Stomach (tissue), 9 donors: ENCODE results near the gene GNL3. TPM values are rescaled to one million over a fixed set of nuclear protein-coding genes. Genes with fewer than 3 reads are reported as not detected.

Experiments used
- DNase-seq, 2 donors: peaks; one replicate each; pipeline versions ENCODE4 v3.0.0 to v3.0.0-alpha.2; 2013 to 2019
- H3K27ac ChIP-seq, 5 donors: fragments of 200-600 bp in 4 of 5; sonication (generic) in 4 of 5; one replicate each; pipeline ENCODE4 v1.5.1; 2013 to 2019; ENCODE audit warnings: mild to moderate bottlenecking in 1 of 5, moderate library complexity in 1 of 5
- H3K27me3 ChIP-seq, 3 donors: fragments of 200-600 bp; sonication (generic); one replicate each; pipeline ENCODE4 v1.5.1; 2017 to 2019; ENCODE audit warnings: mixed run types in 1 of 3
- H3K36me3 ChIP-seq, 4 donors: fragments of 200-600 bp; sonication (generic); 1 replicate in 3 of 4; 2 replicates in 1 of 4; pipeline ENCODE4 v1.5.1; 2016 to 2019
- H3K4me1 ChIP-seq, 4 donors: fragments of 200-600 bp; sonication (generic); one replicate each; pipeline ENCODE4 v1.5.1; 2016 to 2019
- H3K4me3 ChIP-seq, 4 donors: fragments of 200-600 bp; sonication (generic) in 3 of 4; one replicate each; pipeline ENCODE4 v1.5.1; 2016 to 2019; ENCODE audit warnings: mild to moderate bottlenecking in 1 of 4
- H3K9me3 ChIP-seq, 4 donors: fragments of 200-600 bp; sonication (generic); one replicate each; pipeline ENCODE4 v1.5.1; 2016 to 2019
- CTCF ChIP-seq, 7 experiments: fragments of 450-650 bp in 4 of 7; fragments of 200-600 bp in 3 of 7; sonication (generic) in 3 of 7; IDR thresholded peaks; one replicate each; pipeline ENCODE4 v1.5.1; 2016 to 2019; ENCODE audit warnings: antibody characterized with exemption in 7 of 7, control low read depth in 2 of 7, mild to moderate bottlenecking in 1 of 7
- EP300 ChIP-seq: sonication (generic); formaldehyde crosslinking; IDR thresholded peaks from one replicate; pipeline ENCODE4 v1.6.1; 2017; ENCODE audit warnings: antibody characterized with exemption
- POLR2A ChIP-seq, 4 donors: fragments of 450-650 bp; IDR thresholded peaks; one replicate each; pipeline ENCODE4 v1.6.1; 2016; ENCODE audit warnings: antibody characterized with exemption in 4 of 4, control low read depth in 2 of 4, mild to moderate bottlenecking in 1 of 4, moderate library complexity in 1 of 4
- POLR2AphosphoS5 ChIP-seq, 3 donors: sonication (generic); formaldehyde crosslinking; IDR thresholded peaks; one replicate each; pipeline ENCODE4 v1.6.1; 2016; ENCODE audit warnings: antibody characterized with exemption in 3 of 3
- WGBS, 5 donors: extraction: QIAGEN DNeasy Blood & Tissue Kit in 3 of 5; methylation state at CpG; one replicate each; pipeline versions ENCODE4 v1.1.5 to v1.1.7; 2013 to 2018; 5-methylcytosine and 5-hydroxymethylcytosine counted together
- intact Hi-C: fragments of 100-400 bp; cut with DNase I; formaldehyde crosslinking; loops from one replicate; pipeline ENCODE4 v1.15.1; 2023; ENCODE audit warnings: low total_unique reads
- polyA plus RNA-seq, 3 donors: library from polyadenylated mRNA; stranded (reverse); fragments of 200-250 nt; gene quantifications; one replicate each; pipeline ENCODE4 v1.2.3, GENCODE V29; 2013
- total RNA-seq, 5 donors: library from RNA; depleted of rRNA; stranded (reverse); fragments of >200 nt; gene quantifications; one replicate each; pipeline versions ENCODE4 v1.1.0 to v1.2.3, GENCODE V29; 2014 to 2016
- donor health status: healthy with polysubstance abuse.
- donor health status: Bipolar disorder and iron deficiency.
- donor health status: healthy.

GNL3 gene
- total and polyA plus RNA-seq, 8 donors: 5.8 to 114 (median 62.2) TPM

- Histone ChIP-seq H3K9me3 (peaks cover 4 to 24% (median 15%) of the 10 kb centered on the region in 4 donors), H3K27ac (no peak overlapping the region), H3K36me3 (peaks cover 18 to 89% (median 83%) of the 10 kb centered on the region in 4 donors), H3K27me3 (no peaks in the 10 kb centered on the region), H3K4me1 (no peaks in the 10 kb centered on the region), H3K4me3 (no peak overlapping the region)
- 83 to 96% (median 88%) methylated on average over 14 of the region's 14 CpGs for WGBS, 5 donors
- intact Hi-C loops: no loop called here
- DNase-seq: no peak
- TF ChIP-seq EP300: no peak
- no peak for TF ChIP-seq POLR2AphosphoS5 (IDR thresholded peaks at IDR 0.05)
- no peak for TF ChIP-seq CTCF (IDR thresholded peaks at IDR 0.05)
- TF ChIP-seq POLR2A (IDR thresholded peaks at IDR 0.05): no peak
Observed at GRCh38 chr3:52731590-52731989, 45.8 kb downstream of the GNL3 start.

GRCh38 chr3:52733256-52733891 lies 47.5 kb downstream of the GNL3 start:
- no peak overlapping the region for H3K4me3 ChIP-seq
- intact Hi-C loops: no loop called here
- 86 to 94% (median 89%) methylated on average over 10 of the region's 10 CpGs for WGBS, 5 donors
- no peaks in the 10 kb centered on the region for H3K27me3 ChIP-seq
- DNase-seq: no peak
- H3K27ac ChIP-seq: no peak overlapping the region
- TF ChIP-seq POLR2A (IDR thresholded peaks at IDR 0.05): no peak
- no peak for TF ChIP-seq POLR2AphosphoS5 (IDR thresholded peaks at IDR 0.05)
- no peak for TF ChIP-seq CTCF (IDR thresholded peaks at IDR 0.05)
- no peak for TF ChIP-seq EP300
- H3K36me3 ChIP-seq: peaks cover 21 to 100% (median 95%) of the 10 kb centered on the region in 4 donors
- H3K9me3 ChIP-seq: peaks cover 4 to 21% (median 12%) of the 10 kb centered on the region in 4 donors
- H3K4me1 ChIP-seq: no peaks in the 10 kb centered on the region

- H3K36me3 ChIP-seq: peaks cover 23 to 100% (median 99%) of the 10 kb centered on the region in 4 donors
- 37 to 59% (median 50%) methylated on average over 1 of the region's 1 CpG for WGBS, 5 donors
- intact Hi-C loops: loop anchor here (10.0 kb wide), 1 partner anchor 335 kb away; no protein-coding TSS in a partner anchor
- H3K4me3 ChIP-seq: no peak overlapping the region
- DNase-seq: no peak
- H3K9me3 ChIP-seq: no peaks in the 10 kb centered on the region
- no peak for TF ChIP-seq EP300
- TF ChIP-seq POLR2A (IDR thresholded peaks at IDR 0.05): no peak
- TF ChIP-seq POLR2AphosphoS5 (IDR thresholded peaks at IDR 0.05): no peak
- TF ChIP-seq CTCF (IDR thresholded peaks at IDR 0.05): no peak
- H3K27me3 ChIP-seq: no peaks in the 10 kb centered on the region
- no peak overlapping the region for H3K27ac ChIP-seq
- no peaks in the 10 kb centered on the region for H3K4me1 ChIP-seq
Observed at GRCh38 chr3:52739730-52740129, 53.9 kb downstream of the GNL3 start.

- TF ChIP-seq POLR2A (IDR thresholded peaks at IDR 0.05) (no peak), CTCF (IDR thresholded peaks at IDR 0.05) (peak in 3 of 7 experiments; percentile 6 to 60 (median 54))
- Histone ChIP-seq H3K36me3 (peaks cover 40 to 100% (median 100%) of the 10 kb centered on the region in 4 donors), H3K4me1 (no peaks in the 10 kb centered on the region), H3K9me3 (no peaks in the 10 kb centered on the region), H3K4me3 (no peak overlapping the region), H3K27me3 (no peaks in the 10 kb centered on the region), H3K27ac (peak overlapping the region in 4 of 5 donors; percentile 19 to 43 (median 29))
- DNase-seq: peak in 1 of 2 donors; percentile 60
- 45 to 85% (median 65%) methylated on average over 3 of the region's 3 CpGs for WGBS, 5 donors
- intact Hi-C loops: loop anchor here (10.0 kb wide), 1 partner anchor 332 kb away; no protein-coding TSS in a partner anchor
Observed at GRCh38 chr3:52742418-52743041, 56.7 kb downstream of the GNL3 start.
